ENCODE results near the gene EEF1E1. TPM values are rescaled to one million over a fixed set of nuclear protein-coding genes. Genes with fewer than 3 reads are reported as not detected.

EEF1E1 gene
- 10 to 100 TPM; 34.4 to 51.0 TPM for total RNA-seq

DNA sequence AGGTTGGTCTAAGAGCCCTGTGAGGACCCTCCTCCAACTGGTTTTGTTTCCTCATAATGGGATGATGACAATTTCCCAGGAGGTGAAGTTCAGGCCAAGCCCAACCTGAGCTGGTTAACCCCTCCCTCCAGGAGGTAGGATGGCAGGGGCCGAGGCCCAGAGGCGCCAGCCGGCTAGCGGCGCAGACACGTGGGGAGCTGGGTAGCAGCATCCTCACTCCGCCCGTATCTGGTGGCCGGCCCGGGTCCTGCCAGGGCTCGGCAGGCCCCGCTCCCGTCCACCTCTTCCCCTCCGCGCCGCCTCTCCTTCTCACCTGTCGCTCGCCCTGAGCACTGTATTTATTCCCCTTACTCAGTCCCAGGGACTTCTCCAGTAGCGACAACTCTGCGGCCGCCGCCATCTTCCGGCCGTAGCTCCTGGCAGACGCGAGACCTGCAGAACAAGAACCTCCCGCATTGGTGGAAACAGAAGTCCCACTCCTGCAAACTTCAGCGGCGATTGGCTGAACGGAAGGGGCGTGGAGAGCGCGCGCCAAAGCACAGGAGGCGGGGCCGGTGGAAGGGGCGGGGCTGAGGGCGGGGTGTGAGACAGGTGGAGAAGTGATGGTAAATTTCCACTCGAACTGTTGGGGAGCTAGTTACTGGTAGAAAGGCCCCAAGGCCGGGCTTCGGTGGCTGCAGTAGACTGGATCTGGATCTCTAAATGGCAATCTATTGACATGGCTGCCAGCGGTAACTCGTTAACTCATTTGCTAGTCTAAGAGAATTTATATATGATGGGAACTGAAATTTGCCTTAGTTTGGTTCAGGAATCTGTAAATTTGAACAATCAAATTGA, at the start of gene EEF1E1:
Gene EEF1E1 (minus strand): TSS at position 427 of the 837 bp plus-strand sequence. CDS start 27 bp downstream, at position 400.

DNA sequence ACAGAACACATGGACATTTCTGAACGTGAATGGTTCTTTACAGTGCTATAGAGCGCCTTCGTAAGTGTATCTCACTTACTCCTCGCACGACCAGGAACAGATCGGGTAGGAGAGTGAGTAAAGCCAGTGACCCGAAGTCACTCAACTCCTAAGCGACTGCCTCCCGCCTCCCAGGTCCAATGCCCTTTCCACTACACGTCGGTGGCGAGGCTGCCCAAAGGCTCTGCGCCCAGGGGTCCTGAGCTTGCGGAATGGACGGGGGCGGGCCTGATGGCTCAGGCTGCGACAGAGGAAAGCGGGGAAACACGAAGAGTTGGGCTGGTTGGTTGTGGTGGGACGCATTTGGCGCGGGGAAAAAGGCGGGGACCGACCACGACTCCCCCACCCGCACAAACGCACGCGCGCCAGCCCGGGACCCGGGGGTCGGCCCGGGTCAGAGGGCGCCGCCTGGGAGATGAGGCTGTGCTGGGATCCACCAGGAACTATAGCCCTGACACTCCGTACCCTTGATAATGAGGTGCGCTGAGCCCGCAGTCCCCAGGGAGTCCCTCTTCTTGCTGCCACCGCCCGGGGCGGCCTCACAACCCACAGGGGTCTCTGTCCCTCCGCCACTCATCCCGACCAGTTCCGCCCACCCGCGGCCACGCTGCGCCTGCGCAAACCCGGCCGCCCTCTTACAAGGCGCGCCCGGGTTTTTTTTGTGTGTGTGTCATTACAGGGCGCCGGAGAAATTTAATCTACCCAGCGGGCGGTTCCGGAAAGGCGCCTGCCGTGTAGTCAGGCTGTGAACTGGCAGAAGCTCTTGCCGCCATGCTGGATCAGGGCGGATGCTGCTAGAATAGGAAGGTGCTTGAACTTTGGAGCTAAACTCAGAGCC, 38.3 kb downstream of the EEF1E1 start, which contains the start of gene BLOC1S5:
Gene BLOC1S5 (minus strand): TSS at position 629 of the 877 bp plus-strand sequence. CDS start 13 bp downstream, at position 616.

Other genes with a start within 250 kb of the EEF1E1 start
- 100 to 1,000 TPM in 1 of 2 donors, 10 to 100 TPM in 1; 84.3 to 172 TPM for gene TXNDC5, start 191.8 kb downstream of the EEF1E1 start, total RNA-seq
- gene BLOC1S5, start 38.2 kb downstream of the EEF1E1 start, total RNA-seq: 10 to 100 TPM in 1 of 2 donors, 1 to 10 TPM in 1; 9.6 to 10.3 TPM

Measured in melanocyte of skin (primary cell).